Astrocyte (in vitro differentiated cells and primary cell): Measurements from ENCODE around the gene TMEM204. TPM values are rescaled to one million over a fixed set of nuclear protein-coding genes. Genes with fewer than 3 reads are reported as not detected.

Experiments
- DNase-seq: peaks from one replicate; pipeline ENCODE4 v3.0.0-alpha.2; 2010; ENCODE audit warnings: low read depth
- FAIRE-seq: peaks from 2 replicates; lab custom pipeline; 2011; peaks lifted over from hg19 to GRCh38; lab: Jason Lieb, UNC
- H2AFZ ChIP-seq: 2 replicates; pipeline ENCODE4 v1.6.0; 2012; ENCODE audit warnings: low read depth, low read length, inconsistent platforms
- H3K27ac ChIP-seq: 2 replicates; pipeline ENCODE4 v1.5.1; 2011; ENCODE audit warnings: low read depth, low read length, inconsistent platforms
- H3K27me3 ChIP-seq: 2 replicates; pipeline ENCODE4 v1.6.0; 2011; ENCODE audit warnings: low read length, inconsistent platforms; ENCODE audit not compliant: insufficient read depth
- H3K36me3 ChIP-seq: 2 replicates; pipeline ENCODE4 v1.5.1; 2011; ENCODE audit warnings: low read length, inconsistent platforms; ENCODE audit not compliant: insufficient read depth
- H3K4me1 ChIP-seq: 2 replicates; pipeline ENCODE4 v1.5.1; 2011; ENCODE audit warnings: low read length, inconsistent platforms; ENCODE audit not compliant: insufficient read depth
- H3K4me2 ChIP-seq: 2 replicates; pipeline ENCODE4 v1.6.0; 2012; ENCODE audit warnings: low read length, inconsistent platforms
- H3K4me3 ChIP-seq: 2 replicates; pipeline ENCODE4 v1.5.1; 2011; ENCODE audit warnings: low read depth, mild to moderate bottlenecking, low read length, inconsistent platforms; ENCODE audit not compliant: insufficient read depth
- H3K79me2 ChIP-seq: 2 replicates; pipeline ENCODE4 v1.6.0; 2012; ENCODE audit warnings: mild to moderate bottlenecking, low read length, inconsistent platforms; ENCODE audit not compliant: insufficient read depth
- H3K9ac ChIP-seq: 2 replicates; pipeline ENCODE4 v1.6.0; 2012; ENCODE audit warnings: mild to moderate bottlenecking, low read length, inconsistent platforms
- H3K9me3 ChIP-seq: 2 replicates; pipeline ENCODE4 v1.5.1; 2012; ENCODE audit warnings: low read depth, mild to moderate bottlenecking, low read length, inconsistent platforms; ENCODE audit not compliant: insufficient read depth
- H4K20me1 ChIP-seq: 2 replicates; pipeline ENCODE4 v1.6.0; 2012; ENCODE audit warnings: low read length, inconsistent platforms; ENCODE audit not compliant: insufficient read depth
- H3K27ac Mint-ChIP-seq: one replicate; pipeline ENCODE4 v1.8.0; 2021; ENCODE audit warnings: mild to moderate bottlenecking, mixed read lengths; ENCODE audit not compliant: unreplicated experiment
- H3K27me3 Mint-ChIP-seq: one replicate; pipeline ENCODE4 v1.8.0; 2021; ENCODE audit warnings: low read depth, mixed read lengths; ENCODE audit not compliant: unreplicated experiment
- H3K36me3 Mint-ChIP-seq: one replicate; pipeline ENCODE4 v1.8.0; 2021; ENCODE audit warnings: low read depth, mixed read lengths; ENCODE audit not compliant: unreplicated experiment
- H3K4me1 Mint-ChIP-seq: one replicate; pipeline ENCODE4 v1.8.0; 2021; ENCODE audit warnings: low read depth, mixed read lengths; ENCODE audit not compliant: unreplicated experiment
- H3K4me3 Mint-ChIP-seq: one replicate; pipeline ENCODE4 v1.8.0; 2021; ENCODE audit warnings: mild to moderate bottlenecking, moderate library complexity, mixed read lengths; ENCODE audit not compliant: unreplicated experiment
- H3K9me3 Mint-ChIP-seq: one replicate; pipeline ENCODE4 v1.8.0; 2021; ENCODE audit warnings: mild to moderate bottlenecking, mixed read lengths; ENCODE audit not compliant: unreplicated experiment
- CTCF ChIP-seq: IDR thresholded peaks from 2 replicates; pipeline ENCODE4 v1.5.1; 2011; ENCODE audit warnings: low read depth, mild to moderate bottlenecking, inconsistent platforms, low read length, moderate library complexity; ENCODE audit not compliant: insufficient read depth
- EZH2 ChIP-seq: IDR thresholded peaks from 2 replicates; pipeline ENCODE4 v1.6.1; 2012; ENCODE audit warnings: mild to moderate bottlenecking, low read length, inconsistent platforms; ENCODE audit not compliant: insufficient read depth
- total RNA-seq: library from RNA; stranded (reverse); gene quantifications from 2 replicates; pipeline ENCODE4 v1.2.1, GENCODE V29; 2021

TMEM204 gene
- total RNA-seq, 1 donor from 2014 or later, result not detected

DNA sequence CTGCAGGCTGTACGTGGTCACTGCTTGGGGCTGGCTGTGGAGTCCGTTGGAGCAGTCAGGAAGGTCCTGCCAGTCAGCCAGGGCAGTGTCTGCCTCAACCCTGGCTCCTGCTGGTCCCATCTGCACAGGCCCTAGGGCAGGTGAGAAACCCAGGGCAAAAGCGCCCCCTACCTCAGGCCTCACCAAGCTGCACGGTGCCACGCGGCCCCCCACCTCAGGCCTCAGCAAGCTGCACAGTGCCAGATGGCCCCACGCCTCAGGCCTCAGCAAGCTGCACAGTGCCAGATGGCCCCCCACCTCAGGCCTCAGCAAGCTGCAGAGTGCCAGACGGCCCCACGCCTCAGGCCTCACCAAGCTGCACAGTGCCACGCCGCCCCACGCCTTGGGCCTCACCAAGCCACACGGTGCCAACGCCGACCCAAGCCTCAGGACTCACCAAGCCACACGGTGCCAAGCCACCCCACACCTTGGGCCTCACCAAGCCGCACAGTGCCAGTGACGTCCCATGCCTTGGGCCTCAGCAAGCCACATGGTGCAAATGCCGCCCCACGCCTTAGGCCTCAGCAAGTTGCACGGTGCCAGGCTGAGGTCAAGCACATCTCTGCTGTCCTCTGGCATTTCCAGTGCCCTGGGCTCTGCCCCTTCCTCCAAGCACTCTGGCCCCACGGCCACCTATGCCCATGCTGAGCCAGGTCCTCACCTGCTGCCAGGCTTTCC lies 5.5 kb downstream of the TMEM204 start:
- FAIRE-seq, result no peak
- no peak overlapping the region for H3K4me2 ChIP-seq
- H2AFZ ChIP-seq, result no peak overlapping the region
- Mint-ChIP-seq H3K4me1 (peaks cover 7% of the 10 kb centered on the region), H3K27ac (peak overlapping the region; percentile 26), H3K27me3 (peaks cover 5% of the 10 kb centered on the region), H3K4me3 (no peak overlapping the region), H3K36me3 (peaks cover 4% of the 10 kb centered on the region), H3K9me3 (no peaks in the 10 kb centered on the region)
- peaks cover 6% of the 10 kb centered on the region for H3K4me1 ChIP-seq
- no peak overlapping the region for H3K9ac ChIP-seq
- peaks cover 11% of the 10 kb centered on the region for H4K20me1 ChIP-seq
- no peak for DNase-seq
- TF ChIP-seq EZH2 (no peak), CTCF (no peak)
- H3K27ac ChIP-seq, result no peak overlapping the region
- H3K4me3 ChIP-seq, result no peak overlapping the region
- H3K79me2 ChIP-seq, result peaks cover 20% of the 10 kb centered on the region
- H3K27me3 ChIP-seq, result no peaks in the 10 kb centered on the region
- H3K36me3 ChIP-seq, result no peaks in the 10 kb centered on the region
- H3K9me3 ChIP-seq, result no peaks in the 10 kb centered on the region

DNA sequence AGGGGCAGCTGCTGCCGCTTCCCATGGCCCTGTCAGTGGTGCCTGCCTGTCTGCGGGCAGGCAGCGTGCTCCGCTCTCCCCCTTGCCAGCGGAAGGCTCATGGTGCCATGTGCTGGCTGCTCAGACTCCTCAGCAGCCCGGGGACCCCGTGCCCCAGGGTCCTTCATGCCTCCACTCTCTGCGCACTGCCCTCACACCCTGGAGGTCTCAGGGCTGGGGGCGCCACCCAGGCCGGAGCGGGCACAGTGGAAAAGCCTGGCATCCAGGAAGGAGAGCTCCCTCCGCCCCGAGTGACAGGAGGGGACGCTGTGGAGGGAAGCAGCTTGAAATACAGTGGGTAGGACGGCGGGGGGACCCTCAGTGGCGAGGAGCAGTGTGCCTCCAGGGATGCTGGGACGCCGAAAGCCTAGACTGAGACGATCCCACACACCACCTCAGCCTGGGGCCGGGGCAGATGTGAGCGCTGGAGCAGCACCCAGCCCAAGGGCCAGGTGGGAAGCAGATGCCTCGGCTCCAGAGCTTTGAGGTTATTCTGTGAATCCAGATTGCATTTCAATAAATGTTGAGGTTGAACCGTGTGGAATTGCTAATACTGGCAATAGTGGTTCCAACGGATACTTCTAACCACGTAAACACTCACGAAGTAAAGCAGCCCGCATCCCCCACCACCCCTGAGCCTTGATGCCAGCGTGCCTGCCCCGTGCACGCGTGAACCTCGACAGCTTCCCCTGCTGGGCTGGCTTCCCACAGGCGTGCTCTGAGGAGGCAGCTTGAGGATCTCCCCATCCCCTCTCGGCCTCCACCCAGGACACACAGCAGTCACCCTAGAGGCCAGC lies 6.5 kb downstream of the TMEM204 start:
- Mint-ChIP-seq H3K36me3 (peaks cover 2% of the 10 kb centered on the region), H3K9me3 (no peaks in the 10 kb centered on the region), H3K4me1 (peaks cover 7% of the 10 kb centered on the region), H3K27me3 (peaks cover 5% of the 10 kb centered on the region), H3K27ac (no peak overlapping the region), H3K4me3 (no peak overlapping the region)
- Histone ChIP-seq H3K4me3 (no peak overlapping the region), H3K4me2 (no peak overlapping the region), H2AFZ (no peak overlapping the region), H3K4me1 (peaks cover 6% of the 10 kb centered on the region), H3K9me3 (no peaks in the 10 kb centered on the region), H3K9ac (no peak overlapping the region), H3K27me3 (no peaks in the 10 kb centered on the region), H3K27ac (no peak overlapping the region), H3K79me2 (peaks cover 15% of the 10 kb centered on the region), H4K20me1 (peaks cover 11% of the 10 kb centered on the region), H3K36me3 (no peaks in the 10 kb centered on the region)
- FAIRE-seq, result no peak
- DNase-seq, result no peak
- TF ChIP-seq EZH2, result no peak
- TF ChIP-seq CTCF, result no peak
